Measurements from ENCODE around the gene MB.

MB gene

GRCh38 chr22:35609761-35610160 is 7.4 kb downstream of the MB start:
- no peak for DNase-seq (ENCODE audit: low read depth)
- no peak overlapping the region for H3K4me3 ChIP-seq (ENCODE audit: low read depth, low read length)
- no peak for TF ChIP-seq CTCF (conservative IDR thresholded peaks at IDR 0.05; ENCODE audit: low read depth, low read length)

- no peak for DNase-seq (ENCODE audit: low read depth)
- no peak for TF ChIP-seq CTCF (conservative IDR thresholded peaks at IDR 0.05; ENCODE audit: low read depth, low read length)
- no peak overlapping the region for H3K4me3 ChIP-seq (ENCODE audit: low read depth, low read length)
Measured at GRCh38 chr22:35609261-35609660, 7.9 kb downstream of the MB start.

- TF ChIP-seq CTCF (conservative IDR thresholded peaks at IDR 0.05; ENCODE audit: low read depth, low read length) = no peak
- H3K4me3 ChIP-seq (ENCODE audit: low read depth, low read length) = no peak overlapping the region
- no peak for DNase-seq (ENCODE audit: low read depth)
Measured at GRCh38 chr22:35608088-35608487, 9.0 kb downstream of the MB start.

- H3K4me3 ChIP-seq (ENCODE audit: low read depth, low read length) = no peak overlapping the region
- no peak for TF ChIP-seq CTCF (conservative IDR thresholded peaks at IDR 0.05; ENCODE audit: low read depth, low read length)
- no peak for DNase-seq (ENCODE audit: low read depth)
Measured at GRCh38 chr22:35606916-35607315, 10.2 kb downstream of the MB start.

- no peak overlapping the region for H3K4me3 ChIP-seq (ENCODE audit: low read depth, low read length)
- no peak for DNase-seq (ENCODE audit: low read depth)
- no peak for TF ChIP-seq CTCF (conservative IDR thresholded peaks at IDR 0.05; ENCODE audit: low read depth, low read length)
Measured at GRCh38 chr22:35605851-35606481, 11.2 kb downstream of the MB start.

GRCh38 chr22:35605369-35605680 is 11.8 kb downstream of the MB start:
- DNase-seq (ENCODE audit: low read depth) = no peak
- H3K4me3 ChIP-seq (ENCODE audit: low read depth, low read length) = no peak overlapping the region
- no peak for TF ChIP-seq CTCF (conservative IDR thresholded peaks at IDR 0.05; ENCODE audit: low read depth, low read length)

GRCh38 chr22:35604621-35605368 is 12.3 kb downstream of the MB start:
- peak; percentile 67 for DNase-seq (ENCODE audit: low read depth)
- no peak overlapping the region for H3K4me3 ChIP-seq (ENCODE audit: low read depth, low read length)
- no peak for TF ChIP-seq CTCF (conservative IDR thresholded peaks at IDR 0.05; ENCODE audit: low read depth, low read length)

Measured in choroid plexus epithelial cell (primary cell).